ENCODE data around the gene OTOP2.

The OTOP2 gene

GRCh38 chr17:74921026-74921681 is 2.9 kb upstream of the OTOP2 start:
- H3K9me3 ChIP-seq (ENCODE audit: control insufficient read depth, low read length), result no peaks in the 10 kb centered on the region
- H3K4me3 ChIP-seq (ENCODE audit: low read length), result no peak overlapping the region
- H3K27me3 ChIP-seq (ENCODE audit: control insufficient read depth, insufficient read depth, low read length), result peaks cover 65% of the 10 kb centered on the region
- no peaks in the 10 kb centered on the region for H3K36me3 ChIP-seq (ENCODE audit: control insufficient read depth, insufficient read depth, low read length)
- no peak overlapping the region for H3K9ac ChIP-seq (ENCODE audit: low read length)
- peaks cover 24% of the 10 kb centered on the region for H3K4me1 ChIP-seq (ENCODE audit: control insufficient read depth, insufficient read depth, low read length)

DNA sequence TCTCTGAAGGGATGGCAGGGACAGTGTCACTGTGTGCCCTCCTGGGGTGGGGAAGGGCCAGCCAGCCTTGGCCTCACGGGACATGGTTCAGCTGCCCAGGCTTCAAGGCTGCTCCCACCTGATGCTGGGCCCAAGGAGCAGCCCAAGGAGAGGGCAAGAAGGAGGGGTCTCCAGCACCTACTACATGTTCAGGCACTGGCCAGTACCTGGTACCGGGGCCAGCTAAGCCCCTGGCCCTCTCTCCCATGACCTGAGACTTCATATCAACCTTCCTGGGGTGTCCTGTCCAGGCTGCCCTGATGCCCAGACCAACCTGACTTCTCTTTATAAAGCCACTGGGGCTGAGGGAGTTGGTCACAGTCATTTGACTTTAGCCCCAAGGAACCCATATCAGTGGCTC is 2.3 kb upstream of the OTOP2 start:
- Histone ChIP-seq H3K9me3 (ENCODE audit: control insufficient read depth, low read length) (no peaks in the 10 kb centered on the region), H3K4me3 (ENCODE audit: low read length) (no peak overlapping the region), H3K27me3 (ENCODE audit: control insufficient read depth, insufficient read depth, low read length) (peaks cover 68% of the 10 kb centered on the region), H3K9ac (ENCODE audit: low read length) (no peak overlapping the region), H3K4me1 (ENCODE audit: control insufficient read depth, insufficient read depth, low read length) (peaks cover 24% of the 10 kb centered on the region), H3K36me3 (ENCODE audit: control insufficient read depth, insufficient read depth, low read length) (no peaks in the 10 kb centered on the region)

DNA sequence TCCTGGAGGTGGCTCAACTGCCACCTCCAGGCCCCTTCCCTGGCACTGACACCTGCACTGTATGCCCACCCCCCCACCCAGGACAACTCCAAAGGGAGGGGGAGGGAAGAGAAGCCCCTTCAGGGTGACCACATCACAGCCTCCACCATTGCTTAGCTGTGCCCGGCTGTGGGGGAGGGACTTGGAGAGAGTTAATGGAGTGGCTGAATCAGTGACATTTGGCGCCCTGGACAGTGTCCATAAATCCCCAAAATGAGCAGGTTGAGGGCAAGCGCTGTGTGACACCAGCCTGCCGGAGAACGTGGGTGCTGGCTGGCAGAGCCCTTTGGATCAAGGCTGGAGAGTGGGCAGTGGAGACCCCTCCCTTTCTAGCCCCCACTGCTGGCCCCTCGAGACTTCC is 1.9 kb upstream of the OTOP2 start:
- H3K4me1 ChIP-seq (ENCODE audit: control insufficient read depth, insufficient read depth, low read length), result peaks cover 24% of the 10 kb centered on the region
- peaks cover 70% of the 10 kb centered on the region for H3K27me3 ChIP-seq (ENCODE audit: control insufficient read depth, insufficient read depth, low read length)
- no peak overlapping the region for H3K9ac ChIP-seq (ENCODE audit: low read length)
- no peaks in the 10 kb centered on the region for H3K36me3 ChIP-seq (ENCODE audit: control insufficient read depth, insufficient read depth, low read length)
- H3K4me3 ChIP-seq (ENCODE audit: low read length), result no peak overlapping the region
- no peaks in the 10 kb centered on the region for H3K9me3 ChIP-seq (ENCODE audit: control insufficient read depth, low read length)

DNA sequence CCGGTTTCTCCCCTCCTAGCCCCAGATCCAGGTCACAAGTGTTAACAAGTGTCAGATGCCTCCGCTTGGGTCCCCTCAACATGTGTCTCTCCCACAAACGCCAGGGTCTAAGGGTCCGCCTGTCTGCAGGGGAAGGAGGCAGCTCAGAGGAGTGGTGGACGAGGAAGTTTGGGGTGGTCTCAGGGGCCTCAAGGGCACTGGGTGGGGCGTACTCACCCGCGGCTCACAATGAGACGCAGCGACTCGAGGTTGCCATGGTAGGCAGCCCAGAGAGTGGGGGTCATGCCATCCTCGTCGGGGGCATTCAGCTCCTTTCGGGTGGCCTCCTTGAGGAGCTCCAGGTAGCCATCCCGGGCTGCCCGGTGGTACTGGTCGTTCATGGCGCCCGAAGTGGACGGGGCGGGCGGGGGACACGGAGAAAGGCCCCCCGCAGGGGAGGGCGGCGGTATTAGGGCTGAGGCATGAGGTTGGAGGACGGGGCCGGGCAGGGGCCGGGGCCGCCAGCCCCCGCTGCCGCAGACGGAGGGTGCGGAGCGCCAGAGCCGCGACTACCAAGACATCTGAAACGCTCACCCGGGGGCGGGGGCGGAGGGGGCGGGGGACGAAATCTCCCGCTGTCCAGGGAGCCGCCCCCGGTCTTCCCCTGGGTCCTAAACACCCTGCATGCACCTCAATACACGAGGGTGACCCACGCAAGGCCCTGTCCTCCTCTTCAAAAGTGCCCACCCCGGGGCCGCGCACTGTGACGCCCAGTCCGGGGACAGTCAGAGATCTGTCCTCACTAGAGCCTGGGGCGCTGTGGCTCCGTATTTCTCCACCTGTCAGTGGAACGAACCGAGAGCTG is 1.2 kb upstream of the OTOP2 start, which contains the start of gene USH1G:
Gene USH1G (minus strand): TSS at position 562 of the 844 bp plus-strand sequence. CDS start 182 bp downstream, at position 380.
- Histone ChIP-seq H3K9me3 (ENCODE audit: control insufficient read depth, low read length) (no peaks in the 10 kb centered on the region), H3K4me3 (ENCODE audit: low read length) (no peak within 1 kb of the TSS), H3K4me1 (ENCODE audit: control insufficient read depth, insufficient read depth, low read length) (peaks cover 24% of the 10 kb centered on the region), H3K27me3 (ENCODE audit: control insufficient read depth, insufficient read depth, low read length) (peaks cover 77% of the 10 kb centered on the region), H3K9ac (ENCODE audit: low read length) (no peak within 1 kb of the TSS), H3K36me3 (ENCODE audit: control insufficient read depth, insufficient read depth, low read length) (no peaks in the 10 kb centered on the region)

DNA sequence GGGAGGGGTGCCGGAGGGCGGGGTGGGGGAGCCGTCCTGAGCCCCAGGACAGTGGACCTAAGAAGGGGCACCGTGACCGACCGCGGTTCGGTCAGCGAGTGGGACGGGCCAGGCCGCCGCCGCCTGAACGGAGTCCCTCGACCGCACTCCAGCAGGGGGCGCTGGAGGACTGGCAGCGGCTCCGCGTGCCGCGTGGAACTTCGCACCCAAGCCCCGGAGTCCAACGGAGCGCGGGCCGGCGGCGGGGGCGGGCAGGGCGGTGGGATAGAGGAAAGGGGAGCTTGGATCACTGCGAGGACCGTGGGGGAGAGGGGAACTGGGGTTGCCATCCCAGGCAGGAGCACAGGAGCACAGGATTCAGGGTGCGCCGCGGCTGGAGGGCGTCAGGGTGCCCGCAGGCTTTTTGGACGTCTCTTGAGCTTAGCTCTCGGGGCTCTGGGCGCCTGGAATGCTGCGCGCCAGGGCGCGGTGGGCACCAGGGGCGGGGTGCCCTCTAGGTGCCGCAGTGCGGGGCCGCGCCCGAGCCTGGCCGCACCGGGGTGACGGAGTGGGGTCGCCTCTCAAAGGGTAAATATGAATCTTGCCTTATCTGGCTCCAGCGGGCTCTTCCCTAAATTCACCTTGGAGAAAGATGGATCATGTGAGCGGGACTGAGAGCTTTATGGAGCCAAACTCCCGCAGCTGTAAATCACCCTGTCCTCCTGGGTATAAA is 379 bp upstream of the OTOP2 start:
- no peaks in the 10 kb centered on the region for H3K36me3 ChIP-seq (ENCODE audit: control insufficient read depth, insufficient read depth, low read length)
- H3K9me3 ChIP-seq (ENCODE audit: control insufficient read depth, low read length), result no peaks in the 10 kb centered on the region
- peaks cover 24% of the 10 kb centered on the region for H3K4me1 ChIP-seq (ENCODE audit: control insufficient read depth, insufficient read depth, low read length)
- no peak overlapping the region for H3K9ac ChIP-seq (ENCODE audit: low read length)
- H3K4me3 ChIP-seq (ENCODE audit: low read length), result no peak overlapping the region
- H3K27me3 ChIP-seq (ENCODE audit: control insufficient read depth, insufficient read depth, low read length), result peaks cover 78% of the 10 kb centered on the region

- Histone ChIP-seq H3K36me3 (ENCODE audit: control insufficient read depth, insufficient read depth, low read length) (no peaks in the 10 kb centered on the region), H3K9me3 (ENCODE audit: control insufficient read depth, low read length) (no peaks in the 10 kb centered on the region), H3K27me3 (ENCODE audit: control insufficient read depth, insufficient read depth, low read length) (peaks cover 69% of the 10 kb centered on the region), H3K4me3 (ENCODE audit: low read length) (no peak overlapping the region), H3K4me1 (ENCODE audit: control insufficient read depth, insufficient read depth, low read length) (peaks cover 19% of the 10 kb centered on the region), H3K9ac (ENCODE audit: low read length) (no peak overlapping the region)
These were observed 1.2 kb downstream of the OTOP2 start for GRCh38 chr17:74925242-74925641.

DNA sequence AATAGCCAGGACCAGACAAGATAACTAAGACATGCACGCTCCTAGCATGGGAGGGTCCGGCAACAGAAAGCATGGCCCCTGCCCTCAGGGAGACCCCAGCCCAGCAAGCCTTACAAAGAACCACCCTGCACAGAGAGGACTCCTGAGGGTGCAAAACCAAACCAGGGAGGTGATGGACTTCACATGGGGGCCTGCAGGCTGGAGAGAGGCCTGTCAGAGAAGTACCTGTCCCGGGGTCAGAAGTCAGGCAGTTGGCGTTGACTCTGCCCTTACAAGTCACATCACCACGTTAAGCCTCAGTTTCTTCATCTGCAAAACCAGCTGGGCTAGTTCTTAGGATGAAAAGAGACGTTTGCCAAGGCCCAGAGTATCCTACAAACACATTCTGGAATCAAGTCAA is 4.7 kb downstream of the OTOP2 start:
- peaks cover 11% of the 10 kb centered on the region for H3K4me1 ChIP-seq (ENCODE audit: control insufficient read depth, insufficient read depth, low read length)
- no peak overlapping the region for H3K9ac ChIP-seq (ENCODE audit: low read length)
- no peaks in the 10 kb centered on the region for H3K36me3 ChIP-seq (ENCODE audit: control insufficient read depth, insufficient read depth, low read length)
- H3K9me3 ChIP-seq (ENCODE audit: control insufficient read depth, low read length), result no peaks in the 10 kb centered on the region
- no peak overlapping the region for H3K4me3 ChIP-seq (ENCODE audit: low read length)
- H3K27me3 ChIP-seq (ENCODE audit: control insufficient read depth, insufficient read depth, low read length), result peaks cover 57% of the 10 kb centered on the region

DNA sequence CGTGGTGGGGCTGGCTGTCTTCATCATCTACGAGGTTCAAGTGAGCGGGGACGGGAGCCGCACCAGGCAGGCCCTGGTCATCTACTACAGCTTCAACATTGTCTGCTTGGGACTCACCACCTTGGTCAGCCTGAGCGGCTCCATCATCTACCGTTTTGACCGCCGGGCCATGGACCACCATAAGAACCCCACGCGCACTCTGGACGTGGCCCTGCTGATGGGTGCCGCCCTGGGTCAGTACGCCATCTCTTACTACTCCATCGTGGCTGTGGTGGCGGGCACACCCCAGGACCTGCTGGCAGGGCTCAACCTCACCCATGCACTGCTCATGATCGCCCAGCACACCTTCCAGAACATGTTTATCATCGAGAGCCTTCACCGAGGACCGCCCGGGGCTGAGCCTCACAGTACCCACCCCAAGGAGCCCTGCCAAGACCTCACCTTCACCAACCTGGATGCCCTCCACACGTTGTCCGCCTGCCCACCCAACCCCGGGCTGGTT is 6.5 kb downstream of the OTOP2 start:
- Histone ChIP-seq H3K4me3 (ENCODE audit: low read length) (no peak overlapping the region), H3K27me3 (ENCODE audit: control insufficient read depth, insufficient read depth, low read length) (peaks cover 50% of the 10 kb centered on the region), H3K9me3 (ENCODE audit: control insufficient read depth, low read length) (no peaks in the 10 kb centered on the region), H3K9ac (ENCODE audit: low read length) (no peak overlapping the region), H3K36me3 (ENCODE audit: control insufficient read depth, insufficient read depth, low read length) (no peaks in the 10 kb centered on the region), H3K4me1 (ENCODE audit: control insufficient read depth, insufficient read depth, low read length) (peaks cover 2% of the 10 kb centered on the region)

DNA sequence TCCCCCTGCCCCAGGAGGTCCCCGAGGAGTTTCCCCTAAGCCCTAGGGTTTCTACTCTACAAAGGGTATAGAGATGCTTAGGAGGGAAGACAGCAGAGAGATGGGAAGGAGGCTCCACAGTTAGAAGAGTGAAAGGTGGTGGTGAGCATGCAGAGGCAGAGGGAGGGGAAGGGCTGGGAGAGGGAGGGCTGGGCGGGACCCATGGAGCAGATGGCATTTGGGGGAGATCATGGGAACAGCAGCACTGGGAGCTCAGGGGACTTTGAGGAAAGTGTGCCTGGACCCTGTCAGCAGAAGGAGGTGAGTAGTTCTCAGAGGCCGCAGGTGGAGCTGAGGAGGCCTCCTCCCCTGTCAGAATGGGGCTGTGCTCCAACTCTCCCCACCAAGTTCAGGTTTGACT is 11.0 kb downstream of the OTOP2 start:
- no peak overlapping the region for H3K9ac ChIP-seq (ENCODE audit: low read length)
- H3K27me3 ChIP-seq (ENCODE audit: control insufficient read depth, insufficient read depth, low read length), result peaks cover 61% of the 10 kb centered on the region
- H3K9me3 ChIP-seq (ENCODE audit: control insufficient read depth, low read length), result no peaks in the 10 kb centered on the region
- H3K4me1 ChIP-seq (ENCODE audit: control insufficient read depth, insufficient read depth, low read length), result peaks cover 18% of the 10 kb centered on the region
- no peak overlapping the region for H3K4me3 ChIP-seq (ENCODE audit: low read length)
- no peaks in the 10 kb centered on the region for H3K36me3 ChIP-seq (ENCODE audit: control insufficient read depth, insufficient read depth, low read length)

GRCh38 chr17:74935585-74936469 is 11.8 kb downstream of the OTOP2 start, which contains the start of gene OTOP3:
Gene OTOP3 (plus strand): TSS chr17:74935898. CDS start chr17:74935922, 24 bp downstream.
- Histone ChIP-seq H3K9me3 (ENCODE audit: control insufficient read depth, low read length) (no peaks in the 10 kb centered on the region), H3K4me1 (ENCODE audit: control insufficient read depth, insufficient read depth, low read length) (peaks cover 18% of the 10 kb centered on the region), H3K36me3 (ENCODE audit: control insufficient read depth, insufficient read depth, low read length) (no peaks in the 10 kb centered on the region), H3K27me3 (ENCODE audit: control insufficient read depth, insufficient read depth, low read length) (peaks cover 61% of the 10 kb centered on the region), H3K4me3 (ENCODE audit: low read length) (no peak within 1 kb of the TSS), H3K9ac (ENCODE audit: low read length) (no peak within 1 kb of the TSS)

DNA sequence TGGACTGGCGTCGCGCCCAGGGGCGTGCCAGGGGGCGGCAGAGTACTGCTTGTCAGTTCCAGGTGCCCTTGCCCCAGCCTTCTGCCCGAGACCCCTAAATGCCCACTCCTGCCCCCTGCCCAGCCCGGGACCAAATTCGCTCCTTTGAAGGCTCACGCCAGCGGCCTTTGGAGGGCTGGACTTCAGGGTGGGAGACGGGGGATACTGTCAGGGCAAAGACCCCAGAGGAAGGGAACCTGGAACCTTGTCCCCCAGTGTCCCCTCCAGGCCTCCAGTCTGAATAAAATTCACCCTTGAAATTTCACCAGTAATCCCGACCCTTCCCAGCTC is 12.4 kb downstream of the OTOP2 start:
- Histone ChIP-seq H3K4me1 (ENCODE audit: control insufficient read depth, insufficient read depth, low read length) (peaks cover 18% of the 10 kb centered on the region), H3K9ac (ENCODE audit: low read length) (no peak overlapping the region), H3K36me3 (ENCODE audit: control insufficient read depth, insufficient read depth, low read length) (no peaks in the 10 kb centered on the region), H3K27me3 (ENCODE audit: control insufficient read depth, insufficient read depth, low read length) (peaks cover 57% of the 10 kb centered on the region), H3K9me3 (ENCODE audit: control insufficient read depth, low read length) (no peaks in the 10 kb centered on the region), H3K4me3 (ENCODE audit: low read length) (no peak overlapping the region)

All from mucosa of stomach (tissue), 1 donor.